Stimulated activated CD4-positive, alpha-beta T cell treated with anti-CD3 and anti-CD28 coated beads, Interleukin-2, amount 100 ng/mL, for 24 hours (primary cell): ENCODE data around the gene HOXD8.

ENCODE experiments used
- DNase-seq, 2 donors: peaks; one replicate each; pipeline ENCODE4 v3.0.0-alpha.2; 2020

HOXD8 gene

GRCh38 chr2:176103742-176104315 is 25.7 kb upstream of the HOXD8 start:
- DNase-seq: no peak

GRCh38 chr2:176104316-176105077 is 25.0 kb upstream of the HOXD8 start:
- no peak for DNase-seq

- DNase-seq: no peak
These were observed 24.3 kb upstream of the HOXD8 start for GRCh38 chr2:176105078-176105729.

GRCh38 chr2:176105730-176106580 is 23.6 kb upstream of the HOXD8 start:
- DNase-seq: no peak

- DNase-seq: no peak
These were observed 22.6 kb upstream of the HOXD8 start, which contains the start of gene HOXD11 for GRCh38 chr2:176106581-176107539. Gene HOXD11, plus strand, starts transcription at chr2:176107280. Its CDS starts 76 bp downstream, at chr2:176107356.

GRCh38 chr2:176107731-176108181 is 21.7 kb upstream of the HOXD8 start:
- no peak for DNase-seq

- no peak for DNase-seq
These were observed 20.2 kb upstream of the HOXD8 start for GRCh38 chr2:176109192-176109901.

- no peak for DNase-seq
These were observed 19.6 kb upstream of the HOXD8 start for GRCh38 chr2:176109946-176110345.

GRCh38 chr2:176110415-176111308 is 18.8 kb upstream of the HOXD8 start:
- no peak for DNase-seq

- no peak for DNase-seq
These were observed 18.2 kb upstream of the HOXD8 start for GRCh38 chr2:176111309-176111663.

GRCh38 chr2:176111846-176112374 is 17.6 kb upstream of the HOXD8 start:
- no peak for DNase-seq

GRCh38 chr2:176112375-176113302 is 16.9 kb upstream of the HOXD8 start:
- no peak for DNase-seq

GRCh38 chr2:176114120-176114929 is 15.2 kb upstream of the HOXD8 start:
- DNase-seq: no peak

- DNase-seq: no peak
These were observed 14.4 kb upstream of the HOXD8 start for GRCh38 chr2:176114930-176115625.

- DNase-seq: no peak
These were observed 13.4 kb upstream of the HOXD8 start, which contains the start of gene HOXD10 for GRCh38 chr2:176115883-176116813. Gene HOXD10, plus strand, starts transcription at chr2:176116778. Its CDS starts 56 bp downstream, at chr2:176116834.
